Measurements from ENCODE around the gene FAAP20.

Gene FAAP20

DNA sequence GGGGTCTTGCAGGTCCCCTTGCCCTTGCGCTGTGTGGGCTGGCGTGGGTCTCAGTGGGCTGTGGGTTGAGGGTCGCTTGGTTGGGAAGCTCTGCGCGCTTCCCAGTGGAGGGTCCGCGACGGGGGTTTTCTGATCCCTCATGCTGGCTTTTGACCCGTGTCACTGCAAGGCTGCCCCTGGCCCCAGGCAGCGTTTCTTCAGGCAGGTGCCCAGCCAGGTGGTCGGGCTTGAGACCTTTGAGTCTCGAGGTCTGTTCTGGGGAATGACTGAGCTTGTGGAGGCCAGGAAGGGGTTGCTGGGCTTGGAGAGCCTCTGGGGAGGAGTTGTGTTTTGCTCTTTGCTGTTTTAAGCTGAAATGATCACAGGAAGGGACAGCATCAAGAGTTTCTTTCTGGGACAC is 38.9 kb upstream of the FAAP20 start:
- Mint-ChIP-seq H3K27ac (no peak overlapping the region), H3K9me3 (no peaks in the 10 kb centered on the region), H3K4me1 (ENCODE audit: low read depth) (peaks cover 62% of the 10 kb centered on the region), H3K4me3 (peak overlapping the region; percentile 98), H3K36me3 (ENCODE audit: low read depth) (peaks cover 23% of the 10 kb centered on the region), H3K27me3 (ENCODE audit: low read depth) (no peaks in the 10 kb centered on the region)

GRCh38 chr1:2232916-2233438 is 38.4 kb upstream of the FAAP20 start:
- H3K36me3 Mint-ChIP-seq (ENCODE audit: low read depth): peaks cover 23% of the 10 kb centered on the region
- peaks cover 62% of the 10 kb centered on the region for H3K4me1 Mint-ChIP-seq (ENCODE audit: low read depth)
- H3K4me3 Mint-ChIP-seq: peak overlapping the region; percentile 98
- peak overlapping the region; percentile 96 for H3K27ac Mint-ChIP-seq
- no peaks in the 10 kb centered on the region for H3K9me3 Mint-ChIP-seq
- H3K27me3 Mint-ChIP-seq (ENCODE audit: low read depth): no peaks in the 10 kb centered on the region

- H3K4me1 Mint-ChIP-seq (ENCODE audit: low read depth): peaks cover 58% of the 10 kb centered on the region
- peaks cover 22% of the 10 kb centered on the region for H3K36me3 Mint-ChIP-seq (ENCODE audit: low read depth)
- H3K27ac Mint-ChIP-seq: peak overlapping the region; percentile 96
- no peaks in the 10 kb centered on the region for H3K27me3 Mint-ChIP-seq (ENCODE audit: low read depth)
- H3K4me3 Mint-ChIP-seq: peak overlapping the region; percentile 98
- no peaks in the 10 kb centered on the region for H3K9me3 Mint-ChIP-seq
Measured at GRCh38 chr1:2232255-2232915, 37.8 kb upstream of the FAAP20 start.

DNA sequence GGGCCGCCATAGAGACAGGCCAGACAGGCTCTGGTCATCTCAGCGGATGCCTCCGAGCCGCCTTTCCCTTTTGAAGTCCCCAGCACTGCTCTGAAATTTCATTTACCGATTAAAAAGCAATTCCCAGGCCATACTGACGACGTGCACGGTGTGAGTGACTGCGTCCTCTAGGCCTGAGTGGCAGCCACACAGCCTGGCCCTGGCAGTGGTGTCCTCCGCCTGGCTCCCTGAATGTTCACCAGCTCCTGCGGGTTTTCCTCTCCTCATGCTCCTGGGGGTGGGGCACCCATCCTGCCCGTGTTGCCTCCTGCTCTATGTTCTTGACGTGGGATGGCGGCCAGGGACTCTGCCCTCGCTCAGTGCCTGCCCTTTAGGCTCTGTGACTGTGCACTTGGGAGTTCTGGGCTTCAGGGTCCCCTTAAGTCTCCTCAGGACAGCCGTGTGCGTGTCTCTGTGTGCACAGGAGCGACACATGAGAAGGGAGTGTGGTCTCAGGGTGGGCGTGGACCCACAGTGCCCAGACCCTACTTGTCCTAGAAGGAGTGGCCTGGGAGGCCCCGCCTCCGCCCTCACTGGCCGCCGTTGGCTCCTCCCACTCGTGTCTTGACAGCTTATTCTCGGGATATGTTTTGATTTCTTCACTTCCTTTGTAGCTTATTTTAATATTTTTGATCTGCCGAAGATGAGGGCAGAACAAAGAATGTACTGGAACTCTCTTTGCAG is 37.1 kb upstream of the FAAP20 start:
- Mint-ChIP-seq H3K36me3 (ENCODE audit: low read depth) (peaks cover 19% of the 10 kb centered on the region), H3K27ac (peak overlapping the region; percentile 96), H3K4me1 (ENCODE audit: low read depth) (peaks cover 52% of the 10 kb centered on the region), H3K4me3 (peak overlapping the region; percentile 98), H3K9me3 (no peaks in the 10 kb centered on the region), H3K27me3 (ENCODE audit: low read depth) (no peaks in the 10 kb centered on the region)

- Mint-ChIP-seq H3K27me3 (ENCODE audit: low read depth) (peaks cover 4% of the 10 kb centered on the region), H3K36me3 (ENCODE audit: low read depth) (peaks cover 15% of the 10 kb centered on the region), H3K27ac (peak overlapping the region; percentile 96), H3K9me3 (no peaks in the 10 kb centered on the region), H3K4me1 (ENCODE audit: low read depth) (peaks cover 50% of the 10 kb centered on the region), H3K4me3 (peak overlapping the region; percentile 98)
Measured at GRCh38 chr1:2230781-2231531, 36.4 kb upstream of the FAAP20 start.

- Mint-ChIP-seq H3K27ac (peak overlapping the region; percentile 96), H3K4me3 (peak overlapping the region; percentile 98), H3K4me1 (ENCODE audit: low read depth) (peaks cover 43% of the 10 kb centered on the region), H3K36me3 (ENCODE audit: low read depth) (peaks cover 12% of the 10 kb centered on the region), H3K9me3 (no peaks in the 10 kb centered on the region), H3K27me3 (ENCODE audit: low read depth) (peaks cover 4% of the 10 kb centered on the region)
Measured at GRCh38 chr1:2229911-2230731, 35.5 kb upstream of the FAAP20 start.

DNA sequence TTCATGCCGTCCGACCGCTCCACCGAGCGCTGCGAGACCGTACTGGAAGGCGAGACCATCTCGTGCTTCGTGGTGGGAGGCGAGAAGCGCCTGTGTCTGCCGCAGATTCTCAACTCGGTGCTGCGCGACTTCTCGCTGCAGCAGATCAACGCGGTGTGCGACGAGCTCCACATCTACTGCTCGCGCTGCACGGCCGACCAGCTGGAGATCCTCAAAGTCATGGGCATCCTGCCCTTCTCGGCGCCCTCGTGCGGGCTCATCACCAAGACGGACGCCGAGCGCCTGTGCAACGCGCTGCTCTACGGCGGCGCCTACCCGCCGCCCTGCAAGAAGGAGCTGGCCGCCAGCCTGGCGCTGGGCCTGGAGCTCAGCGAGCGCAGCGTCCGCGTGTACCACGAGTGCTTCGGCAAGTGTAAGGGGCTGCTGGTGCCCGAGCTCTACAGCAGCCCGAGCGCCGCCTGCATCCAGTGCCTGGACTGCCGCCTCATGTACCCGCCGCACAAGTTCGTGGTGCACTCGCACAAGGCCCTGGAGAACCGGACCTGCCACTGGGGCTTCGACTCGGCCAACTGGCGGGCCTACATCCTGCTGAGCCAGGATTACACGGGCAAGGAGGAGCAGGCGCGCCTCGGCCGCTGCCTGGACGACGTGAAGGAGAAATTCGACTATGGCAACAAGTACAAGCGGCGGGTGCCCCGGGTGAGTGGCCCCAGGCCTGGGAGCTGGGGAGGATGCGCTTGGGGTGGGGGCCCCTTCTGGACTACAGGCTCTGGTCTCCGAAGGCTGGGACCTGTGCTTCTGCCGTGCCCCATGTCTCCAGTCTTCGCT is 34.7 kb upstream of the FAAP20 start:
- Mint-ChIP-seq H3K4me1 (ENCODE audit: low read depth) (peaks cover 40% of the 10 kb centered on the region), H3K27ac (peak overlapping the region; percentile 87), H3K36me3 (ENCODE audit: low read depth) (peaks cover 12% of the 10 kb centered on the region), H3K4me3 (peak overlapping the region; percentile 98), H3K9me3 (no peaks in the 10 kb centered on the region), H3K27me3 (ENCODE audit: low read depth) (peaks cover 4% of the 10 kb centered on the region)

GRCh38 chr1:2228694-2229036 is 34.1 kb upstream of the FAAP20 start:
- Mint-ChIP-seq H3K36me3 (ENCODE audit: low read depth) (peaks cover 12% of the 10 kb centered on the region), H3K4me3 (peak overlapping the region; percentile 98), H3K4me1 (ENCODE audit: low read depth) (peaks cover 36% of the 10 kb centered on the region), H3K27me3 (ENCODE audit: low read depth) (peaks cover 4% of the 10 kb centered on the region), H3K9me3 (no peaks in the 10 kb centered on the region), H3K27ac (no peak overlapping the region)

DNA sequence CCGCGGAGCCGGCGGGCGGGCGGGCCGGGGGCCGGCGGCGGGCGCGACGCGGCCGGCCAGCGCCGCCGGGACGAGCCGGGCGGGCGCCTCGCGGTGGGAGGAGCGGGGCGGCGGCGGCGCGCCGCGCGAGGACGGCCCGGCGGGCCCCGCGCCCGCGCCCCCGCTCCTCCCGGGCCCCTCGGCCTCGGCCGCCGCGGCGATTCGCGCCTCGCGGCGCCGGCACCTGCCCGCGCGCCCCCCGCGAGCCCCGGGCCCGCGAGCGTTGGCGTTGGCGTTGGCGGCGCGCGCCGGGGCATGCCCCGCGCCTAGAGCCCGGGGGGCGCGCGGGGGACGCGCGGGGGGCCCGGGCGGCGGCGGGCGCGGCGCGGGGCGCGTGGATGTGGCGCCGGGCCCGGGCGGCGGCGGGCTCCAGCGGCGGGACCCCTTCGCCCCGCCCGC is 33.6 kb upstream of the FAAP20 start, which contains the start of gene SKI:
Gene SKI (plus strand): TSS at position 163 of the 438 bp plus-strand sequence. CDS start 448 bp downstream, outside the sequence.
- H3K27me3 Mint-ChIP-seq (ENCODE audit: low read depth): peaks cover 4% of the 10 kb centered on the region
- H3K9me3 Mint-ChIP-seq: no peaks in the 10 kb centered on the region
- peak within 1 kb of the TSS; percentile 98 for H3K4me3 Mint-ChIP-seq
- H3K36me3 Mint-ChIP-seq (ENCODE audit: low read depth): peaks cover 12% of the 10 kb centered on the region
- peaks cover 31% of the 10 kb centered on the region for H3K4me1 Mint-ChIP-seq (ENCODE audit: low read depth)
- peak within 1 kb of the TSS; percentile 87 for H3K27ac Mint-ChIP-seq

- H3K9me3 Mint-ChIP-seq: no peaks in the 10 kb centered on the region
- peaks cover 27% of the 10 kb centered on the region for H3K4me1 Mint-ChIP-seq (ENCODE audit: low read depth)
- H3K4me3 Mint-ChIP-seq: peak overlapping the region; percentile 65
- H3K36me3 Mint-ChIP-seq (ENCODE audit: low read depth): peaks cover 12% of the 10 kb centered on the region
- peak overlapping the region; percentile 41 for H3K27ac Mint-ChIP-seq
- H3K27me3 Mint-ChIP-seq (ENCODE audit: low read depth): peaks cover 9% of the 10 kb centered on the region
Measured at GRCh38 chr1:2227346-2228156, 33.0 kb upstream of the FAAP20 start.

DNA sequence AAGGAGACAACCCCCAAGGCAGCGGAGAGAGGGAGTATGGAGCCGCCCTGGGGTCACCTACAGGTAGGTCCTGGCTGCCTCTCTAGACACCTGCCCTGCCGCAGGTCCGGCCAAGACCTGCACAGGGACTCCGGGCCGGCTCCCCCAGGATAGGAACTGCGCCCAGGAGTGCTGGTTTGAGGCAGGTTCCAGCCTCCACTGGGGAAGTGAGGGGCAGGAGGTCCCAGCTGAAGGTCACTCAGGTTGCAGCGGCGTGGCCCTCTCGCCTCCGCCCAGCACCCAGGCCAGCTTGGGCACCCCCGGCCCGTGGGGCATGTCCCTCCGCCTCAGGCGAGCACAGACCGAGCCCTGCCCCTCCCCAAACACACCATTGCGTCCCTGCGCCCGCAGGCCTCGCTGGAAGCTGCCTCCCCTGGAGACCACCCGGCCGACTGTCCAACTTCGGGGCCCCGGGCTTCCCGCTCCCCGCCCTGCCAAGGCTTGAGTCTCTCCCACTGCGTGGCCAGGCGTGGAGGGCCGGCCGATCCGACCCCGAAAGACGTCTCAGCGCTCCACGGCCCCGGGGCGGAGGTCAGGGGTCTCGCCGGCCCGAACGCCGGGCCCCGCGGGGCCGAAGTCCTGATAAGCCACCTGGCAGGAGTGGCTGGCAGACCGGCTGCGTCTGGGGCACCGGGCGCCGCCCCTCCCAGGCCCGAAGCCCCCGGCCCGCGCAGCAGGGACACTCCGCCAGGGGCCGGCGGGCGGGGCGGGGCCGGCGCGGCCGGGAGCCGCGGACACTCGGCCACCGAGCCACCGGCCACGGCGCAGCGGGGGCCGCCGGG is 32.2 kb upstream of the FAAP20 start:
- Mint-ChIP-seq H3K4me1 (ENCODE audit: low read depth) (peaks cover 21% of the 10 kb centered on the region), H3K27ac (peak overlapping the region; percentile 81), H3K9me3 (no peaks in the 10 kb centered on the region), H3K36me3 (ENCODE audit: low read depth) (peaks cover 8% of the 10 kb centered on the region), H3K4me3 (peak overlapping the region; percentile 81), H3K27me3 (ENCODE audit: low read depth) (peaks cover 9% of the 10 kb centered on the region)
